HG02763 (cell line): ENCODE results near the gene UBL3.

Source experiments
- ATAC-seq: cut with Tn5 transposase; IDR thresholded peaks from one replicate; pipeline ENCODE4 v1.9.1; 2021; ENCODE audit warnings: mild to moderate bottlenecking, moderate library complexity; ENCODE audit not compliant: unreplicated experiment

Gene UBL3

GRCh38 chr13:29761160-29761559 lies 89.3 kb downstream of the UBL3 start:
- no peak for ATAC-seq

- ATAC-seq = no peak
These were observed 89.9 kb downstream of the UBL3 start for GRCh38 chr13:29760544-29760943.

DNA sequence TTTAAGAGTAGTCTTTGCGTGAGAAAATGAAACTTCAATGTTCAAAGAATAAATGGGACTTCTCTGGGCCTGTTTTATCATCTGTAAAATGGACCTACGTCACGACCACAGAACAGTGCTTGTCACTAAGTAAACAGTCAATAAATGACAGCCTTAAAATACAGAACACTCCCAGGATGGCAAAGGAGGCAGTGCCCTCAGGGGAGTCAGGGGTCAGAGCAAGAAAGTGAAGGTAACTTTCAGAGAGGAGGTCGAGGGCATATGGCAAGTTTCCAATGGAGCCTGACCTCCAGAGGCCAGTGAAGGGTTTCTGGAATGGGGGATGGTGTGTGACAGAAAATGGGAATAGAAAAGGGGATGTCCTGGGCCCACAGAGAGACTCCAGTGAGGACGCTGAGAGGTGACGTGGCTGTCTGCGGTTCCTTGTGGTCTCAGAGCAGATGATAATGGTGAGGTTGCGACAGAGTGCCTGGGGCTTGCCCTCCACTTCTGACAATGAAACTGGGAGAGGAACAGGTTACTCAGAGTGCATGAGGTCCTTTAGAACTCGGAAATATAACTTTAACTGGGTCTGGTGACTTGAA lies 91.8 kb downstream of the UBL3 start:
- peak; percentile 82 for ATAC-seq

GRCh38 chr13:29756506-29756905 lies 93.9 kb downstream of the UBL3 start:
- no peak for ATAC-seq

DNA sequence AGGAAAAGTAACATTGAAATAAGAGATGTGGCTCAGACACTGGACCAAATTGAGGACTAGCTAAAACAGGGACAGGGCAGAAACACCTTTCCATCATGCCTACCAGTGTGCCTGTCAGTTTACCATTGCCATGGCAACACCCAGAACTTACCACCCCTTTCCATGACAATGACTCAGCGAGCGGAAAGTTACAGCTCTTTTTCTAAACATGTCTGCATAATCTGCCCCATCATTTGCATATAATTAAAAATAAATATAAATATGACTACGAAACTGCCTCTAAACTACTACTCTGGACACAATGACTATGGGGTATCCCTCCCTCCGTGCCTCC lies 96.0 kb downstream of the UBL3 start:
- no peak for ATAC-seq

- ATAC-seq = no peak
These were observed 96.6 kb downstream of the UBL3 start for GRCh38 chr13:29753618-29754472.

DNA sequence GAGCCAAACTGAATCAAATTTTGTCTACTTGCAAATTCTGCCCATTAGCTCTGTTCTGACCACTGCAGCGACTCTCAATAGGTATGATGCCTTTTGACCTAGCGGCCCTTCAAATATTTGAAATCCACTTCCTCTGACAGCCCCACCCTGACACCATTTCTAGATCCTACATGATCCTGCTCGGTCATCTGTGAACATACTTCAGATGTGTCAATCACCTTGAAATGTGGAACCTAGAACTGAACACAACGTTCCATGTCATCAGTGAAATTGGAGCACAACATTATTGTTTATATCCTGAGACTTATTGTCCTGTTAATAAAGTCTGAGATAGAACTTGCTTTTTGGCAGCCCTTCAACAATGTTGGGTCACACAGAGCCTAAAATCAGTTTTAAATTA lies 98.2 kb downstream of the UBL3 start:
- ATAC-seq = no peak

DNA sequence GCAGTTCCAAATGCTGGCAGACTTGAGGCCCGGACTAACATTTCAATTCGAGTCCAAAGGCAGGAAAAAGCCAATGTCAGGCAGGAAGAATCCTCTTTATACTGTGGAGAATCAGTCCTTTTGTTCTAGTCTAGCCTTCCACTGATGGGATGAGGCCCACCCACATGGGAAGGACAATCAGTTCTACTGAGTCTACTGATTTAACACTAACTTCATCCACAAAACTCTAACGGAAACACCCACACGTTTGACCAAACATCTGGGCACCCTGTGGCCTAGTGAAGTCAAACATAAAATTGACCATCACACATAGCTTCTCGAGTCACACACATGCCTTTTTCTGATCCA lies 100.3 kb downstream of the UBL3 start:
- no peak for ATAC-seq

- no peak for ATAC-seq
These were observed 100.8 kb downstream of the UBL3 start for GRCh38 chr13:29749401-29750182.

DNA sequence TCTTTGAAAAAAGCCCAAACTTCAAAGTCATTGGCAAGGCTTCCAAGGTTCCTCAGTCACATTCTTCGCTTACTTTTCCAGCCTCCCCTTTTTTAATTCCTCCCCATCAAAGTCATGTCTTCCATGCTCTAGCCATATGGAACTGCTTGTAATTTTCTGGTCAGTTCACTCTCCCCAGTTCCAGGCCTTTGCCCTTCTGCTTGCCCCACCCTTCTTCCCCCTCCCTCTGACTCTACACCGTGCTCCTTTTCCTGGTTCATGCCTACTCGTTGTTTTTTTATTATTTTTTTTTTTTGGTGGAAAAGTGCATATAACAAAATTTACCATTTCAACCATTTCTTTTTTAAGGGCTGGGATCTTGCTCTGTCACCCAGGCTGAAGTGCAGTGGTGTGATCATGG lies 102.3 kb downstream of the UBL3 start:
- no peak for ATAC-seq

GRCh38 chr13:29746148-29746677 lies 104.2 kb downstream of the UBL3 start:
- no peak for ATAC-seq

DNA sequence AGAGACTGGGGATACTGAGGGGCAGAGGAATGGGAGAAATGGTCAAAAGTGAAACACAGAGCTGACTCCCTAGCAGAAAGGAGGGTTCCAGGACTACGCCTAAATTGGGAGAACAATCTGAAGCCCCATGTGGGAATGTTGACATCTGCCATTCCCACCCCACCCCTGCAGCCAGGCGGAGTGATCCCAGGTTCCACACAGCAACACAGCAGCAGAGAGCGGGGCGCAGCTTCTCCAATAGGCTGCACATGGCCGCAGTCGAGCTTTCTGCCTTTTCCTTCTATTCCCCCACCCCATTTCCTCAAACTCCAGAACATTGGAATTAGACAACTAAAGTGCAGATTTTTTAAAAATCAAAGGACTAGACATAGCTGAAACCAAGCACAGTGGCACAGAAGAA lies 104.7 kb downstream of the UBL3 start:
- ATAC-seq = no peak

DNA sequence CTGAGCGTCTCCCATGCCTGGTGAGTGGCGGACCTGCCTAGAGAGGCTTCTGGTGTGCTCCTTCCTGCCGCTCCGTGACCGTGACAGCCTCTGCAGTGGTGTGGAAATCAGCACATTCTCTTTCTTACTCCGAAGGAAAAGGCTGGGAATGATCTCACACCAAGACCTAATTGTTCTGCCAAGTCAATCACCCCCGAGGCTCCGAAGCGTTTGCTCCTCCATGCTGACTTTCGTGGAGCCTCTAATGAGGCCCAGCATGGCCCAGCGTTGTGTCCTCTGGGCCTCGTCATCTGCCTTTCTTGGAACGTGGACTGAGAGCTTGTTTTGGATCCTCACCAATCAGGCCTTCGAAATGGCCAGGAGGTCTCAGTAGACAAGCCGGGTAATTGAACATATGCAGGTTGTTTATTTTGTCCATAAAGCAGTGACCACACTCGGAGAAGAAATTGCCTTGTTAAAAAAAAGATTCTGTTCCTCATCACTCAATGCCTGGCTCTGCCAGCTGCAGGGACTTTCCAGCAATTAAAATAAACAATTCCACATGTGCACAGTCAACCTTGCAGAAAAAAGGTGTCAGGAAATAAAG lies 107.1 kb downstream of the UBL3 start:
- ATAC-seq = no peak

DNA sequence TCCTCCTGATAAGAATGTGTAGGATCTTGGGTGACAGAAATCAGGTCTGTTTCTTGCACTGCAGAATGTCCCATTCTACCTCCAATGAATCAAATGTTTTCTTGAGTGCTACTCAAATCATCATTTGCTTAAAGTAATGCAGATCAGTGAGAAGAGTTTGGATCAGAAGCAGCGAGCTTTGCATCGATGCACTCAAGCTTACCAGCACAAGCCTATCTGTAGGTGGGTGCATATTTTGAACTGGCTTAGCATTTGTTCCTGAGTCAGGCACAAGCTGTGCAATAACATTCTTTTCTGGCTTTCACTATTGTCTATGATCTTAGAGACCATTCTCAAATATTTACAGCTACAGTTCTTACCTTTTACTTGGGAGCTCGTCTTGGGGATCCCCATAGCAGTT lies 109.5 kb downstream of the UBL3 start:
- ATAC-seq = no peak

- ATAC-seq = no peak
These were observed 113.4 kb downstream of the UBL3 start for GRCh38 chr13:29737061-29737460.

DNA sequence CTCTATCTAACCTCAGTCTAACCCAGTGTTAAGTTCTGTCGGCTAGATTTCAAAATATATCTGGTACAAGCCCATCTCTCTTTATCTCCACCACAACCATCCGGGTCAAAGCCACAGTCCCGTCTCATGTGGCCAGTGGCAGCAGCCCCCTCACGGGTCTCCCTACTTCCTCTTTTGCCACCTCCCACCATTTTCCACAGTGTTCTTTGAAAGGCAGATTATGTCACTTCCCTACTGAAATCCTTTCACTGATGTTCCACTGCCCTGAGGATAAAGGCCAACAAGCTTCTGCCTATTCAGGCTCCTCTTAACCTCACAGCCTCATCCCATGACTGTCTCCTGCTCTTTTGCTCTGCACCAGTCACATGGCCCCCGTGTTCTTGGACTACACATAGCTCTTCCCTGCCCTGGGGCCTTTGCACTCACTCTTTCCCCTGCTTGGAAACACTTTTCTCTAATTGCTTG lies 117.2 kb downstream of the UBL3 start:
- ATAC-seq = no peak

- ATAC-seq = no peak
These were observed 120.2 kb downstream of the UBL3 start for GRCh38 chr13:29730253-29730652.

DNA sequence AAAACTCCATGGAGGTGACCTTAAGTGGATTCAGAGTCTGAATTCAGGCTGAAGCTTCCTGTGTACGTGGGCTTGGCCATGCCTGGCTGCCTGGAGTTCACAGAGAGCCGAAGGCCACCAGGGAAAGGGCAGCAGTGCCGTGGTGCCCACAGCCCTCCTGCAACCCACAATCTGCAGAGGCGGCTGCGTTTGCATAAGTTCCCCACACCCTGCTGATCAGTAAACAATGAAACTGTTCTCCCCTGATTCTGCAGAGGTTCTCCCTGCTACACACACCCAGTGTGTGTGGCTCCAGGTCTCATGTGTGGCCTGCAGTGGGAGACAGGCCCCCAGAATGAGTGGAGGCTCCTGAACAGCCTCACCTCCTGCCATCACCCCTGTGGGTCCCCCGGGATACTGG lies 128.0 kb downstream of the UBL3 start:
- ATAC-seq = no peak

DNA sequence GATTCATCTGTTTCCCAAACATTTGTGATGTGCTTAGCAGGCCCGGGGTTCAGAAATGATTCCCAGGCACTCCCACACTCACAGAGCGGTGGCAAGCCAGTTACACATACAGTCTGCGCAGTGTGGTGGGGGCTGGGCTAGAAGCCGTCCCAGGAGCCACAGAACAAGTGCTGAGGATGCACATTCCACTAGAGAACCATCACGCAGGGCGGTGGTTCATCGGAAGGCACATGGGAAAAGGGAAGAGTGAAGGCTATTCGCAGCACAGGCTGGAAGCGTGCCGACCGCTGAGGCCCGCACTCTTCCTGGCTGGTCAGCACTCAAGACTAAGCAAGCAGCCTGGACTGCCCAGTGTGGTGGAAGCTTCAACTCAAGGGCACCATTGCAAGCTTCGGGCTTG lies 128.7 kb downstream of the UBL3 start:
- no peak for ATAC-seq

GRCh38 chr13:29718694-29719093 lies 131.7 kb downstream of the UBL3 start:
- ATAC-seq = no peak

DNA sequence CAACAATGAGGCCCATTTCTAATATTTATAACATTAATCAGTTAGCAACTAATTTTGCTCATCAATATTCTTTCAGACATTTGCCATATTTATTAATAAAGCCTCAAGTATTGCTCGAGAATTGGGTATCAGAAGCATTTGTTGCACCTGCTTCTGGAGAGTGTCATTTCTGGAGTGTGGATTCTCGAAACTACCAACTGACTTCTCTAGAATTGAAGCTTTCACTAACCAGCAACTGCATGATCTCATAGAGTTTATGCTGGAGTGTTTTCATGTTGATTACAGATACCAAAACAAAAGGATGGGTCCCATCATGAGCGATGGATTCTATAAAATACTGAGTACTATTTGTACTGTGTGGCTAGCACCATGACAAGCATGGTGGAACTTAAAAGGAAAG lies 133.9 kb downstream of the UBL3 start:
- no peak for ATAC-seq
